Vagina (tissue), 2 donors: ENCODE results near the gene DICER1.

Experiments
- CTCF ChIP-seq, 3 experiments: fragments of 450-650 bp in 2 of 3; fragments of 200-600 bp in 1 of 3; sonication (generic) in 1 of 3; IDR thresholded peaks; one replicate each; pipeline ENCODE4 v1.5.1; 2017 to 2019; ENCODE audit warnings: antibody characterized with exemption in 3 of 3, mild to moderate bottlenecking in 2 of 3, moderate library complexity in 2 of 3
- POLR2AphosphoS5 ChIP-seq, 2 donors: sonication (generic); formaldehyde crosslinking; IDR thresholded peaks; one replicate each; pipeline ENCODE4 v1.9.0; 2017; ENCODE audit warnings: antibody characterized with exemption in 2 of 2, mild to moderate bottlenecking in 2 of 2, low read depth in 1 of 2; ENCODE audit not compliant: insufficient read depth in 1 of 2

GRCh38 chr14:95156161-95157047 lies 925 bp downstream of the DICER1 start:
- TF ChIP-seq CTCF (IDR thresholded peaks at IDR 0.05) (no peak), POLR2AphosphoS5 (IDR thresholded peaks at IDR 0.05; ENCODE audit: insufficient read depth in 1 of 2, low read depth in 1 of 2) (peak in 1 of 2 donors; percentile 36)
